ENCODE data around the gene MAMSTR.

DNA sequence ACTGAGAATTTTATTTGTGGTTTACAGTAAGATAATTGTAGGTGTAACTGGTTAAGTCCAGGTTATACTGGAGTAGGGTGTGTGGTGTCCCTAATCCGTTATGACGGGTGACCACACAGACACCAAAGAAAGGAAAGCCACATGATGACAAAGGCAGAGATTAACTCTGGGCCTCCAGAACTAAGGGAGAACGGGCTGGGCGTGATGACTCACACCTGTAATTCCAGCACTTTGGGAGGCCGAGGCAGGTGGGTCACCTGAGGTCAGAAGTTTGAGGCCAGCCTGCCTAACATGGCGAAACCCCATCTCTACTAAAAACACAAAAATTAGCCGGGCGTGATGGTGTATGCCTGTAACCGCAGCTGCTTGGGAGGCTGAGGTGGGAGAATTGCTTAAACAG is 33.9 kb downstream of the MAMSTR start:
- TF ChIP-seq POLR2A (IDR thresholded peaks at IDR 0.05) = no peak
- TF ChIP-seq, protein P1, sequence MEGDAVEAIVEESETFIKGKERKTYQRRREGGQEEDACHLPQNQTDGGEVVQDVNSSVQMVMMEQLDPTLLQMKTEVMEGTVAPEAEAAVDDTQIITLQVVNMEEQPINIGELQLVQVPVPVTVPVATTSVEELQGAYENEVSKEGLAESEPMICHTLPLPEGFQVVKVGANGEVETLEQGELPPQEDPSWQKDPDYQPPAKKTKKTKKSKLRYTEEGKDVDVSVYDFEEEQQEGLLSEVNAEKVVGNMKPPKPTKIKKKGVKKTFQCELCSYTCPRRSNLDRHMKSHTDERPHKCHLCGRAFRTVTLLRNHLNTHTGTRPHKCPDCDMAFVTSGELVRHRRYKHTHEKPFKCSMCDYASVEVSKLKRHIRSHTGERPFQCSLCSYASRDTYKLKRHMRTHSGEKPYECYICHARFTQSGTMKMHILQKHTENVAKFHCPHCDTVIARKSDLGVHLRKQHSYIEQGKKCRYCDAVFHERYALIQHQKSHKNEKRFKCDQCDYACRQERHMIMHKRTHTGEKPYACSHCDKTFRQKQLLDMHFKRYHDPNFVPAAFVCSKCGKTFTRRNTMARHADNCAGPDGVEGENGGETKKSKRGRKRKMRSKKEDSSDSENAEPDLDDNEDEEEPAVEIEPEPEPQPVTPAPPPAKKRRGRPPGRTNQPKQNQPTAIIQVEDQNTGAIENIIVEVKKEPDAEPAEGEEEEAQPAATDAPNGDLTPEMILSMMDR (IDR thresholded peaks at IDR 0.05) = no peak

All from adrenal gland (tissue), 5 donors.